ENCODE data around the gene SYCE3.

The SYCE3 gene

GRCh38 chr22:50605002-50605612 is 42.4 kb upstream of the SYCE3 start:
- H3K4me3 ChIP-seq (replicated peaks in 1 of 2; ENCODE audit: low read depth in 2 of 2, low read length in 2 of 2), result no peak overlapping the region
- DNase-seq (ENCODE audit: low read depth in 2 of 2), result no peak
- no peak for TF ChIP-seq CTCF (IDR thresholded peaks at IDR 0.05; ENCODE audit: low read depth, low read length)

DNA sequence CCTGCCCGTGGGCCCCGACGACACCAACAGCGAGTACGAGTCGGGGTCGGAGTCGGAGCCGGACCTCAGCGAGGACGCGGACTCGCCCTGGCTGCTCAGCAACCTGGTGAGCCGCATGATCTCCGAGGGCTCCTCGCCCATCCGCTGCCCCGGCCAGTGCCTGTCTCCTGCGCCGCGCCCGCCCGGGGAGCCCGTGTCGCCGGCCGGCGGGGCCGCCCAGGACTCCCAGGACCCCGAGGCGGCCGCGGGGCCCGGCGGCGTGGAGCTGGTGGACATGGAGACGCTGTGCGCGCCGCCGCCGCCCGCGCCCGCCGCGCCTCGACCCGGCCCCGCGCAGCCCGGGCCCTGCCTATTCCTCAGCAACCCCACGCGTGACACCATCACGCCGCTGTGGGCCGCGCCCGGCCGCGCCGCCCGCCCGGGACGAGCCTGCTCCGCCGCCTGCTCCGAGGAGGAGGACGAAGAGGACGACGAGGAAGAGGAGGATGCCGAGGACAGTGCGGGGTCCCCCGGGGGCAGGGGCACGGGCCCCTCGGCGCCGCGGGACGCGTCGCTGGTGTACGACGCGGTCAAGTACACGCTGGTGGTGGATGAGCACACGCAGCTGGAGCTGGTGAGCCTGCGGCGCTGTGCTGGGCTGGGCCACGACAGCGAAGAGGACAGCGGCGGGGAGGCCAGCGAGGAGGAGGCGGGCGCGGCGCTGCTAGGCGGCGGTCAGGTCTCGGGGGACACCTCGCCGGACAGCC is 41.7 kb upstream of the SYCE3 start:
- DNase-seq (ENCODE audit: low read depth in 2 of 2), result no peak
- no peak overlapping the region for H3K4me3 ChIP-seq (replicated peaks in 1 of 2; ENCODE audit: low read depth in 2 of 2, low read length in 2 of 2)
- TF ChIP-seq CTCF (IDR thresholded peaks at IDR 0.05; ENCODE audit: low read depth, low read length), result no peak

- H3K4me3 ChIP-seq (replicated peaks in 1 of 2; ENCODE audit: low read depth in 2 of 2, low read length in 2 of 2), result no peak overlapping the region
- no peak for DNase-seq (ENCODE audit: low read depth in 2 of 2)
- no peak for TF ChIP-seq CTCF (IDR thresholded peaks at IDR 0.05; ENCODE audit: low read depth, low read length)
These were observed 41.0 kb upstream of the SYCE3 start for GRCh38 chr22:50603511-50604255.

- no peak overlapping the region for H3K4me3 ChIP-seq (replicated peaks in 1 of 2; ENCODE audit: low read depth in 2 of 2, low read length in 2 of 2)
- TF ChIP-seq CTCF (IDR thresholded peaks at IDR 0.05; ENCODE audit: low read depth, low read length), result no peak
- DNase-seq (ENCODE audit: low read depth in 2 of 2), result no peak
These were observed 39.6 kb upstream of the SYCE3 start for GRCh38 chr22:50602338-50602700.

GRCh38 chr22:50601669-50602337 is 39.1 kb upstream of the SYCE3 start:
- no peak for DNase-seq (ENCODE audit: low read depth in 2 of 2)
- TF ChIP-seq CTCF (IDR thresholded peaks at IDR 0.05; ENCODE audit: low read depth, low read length), result no peak

DNA sequence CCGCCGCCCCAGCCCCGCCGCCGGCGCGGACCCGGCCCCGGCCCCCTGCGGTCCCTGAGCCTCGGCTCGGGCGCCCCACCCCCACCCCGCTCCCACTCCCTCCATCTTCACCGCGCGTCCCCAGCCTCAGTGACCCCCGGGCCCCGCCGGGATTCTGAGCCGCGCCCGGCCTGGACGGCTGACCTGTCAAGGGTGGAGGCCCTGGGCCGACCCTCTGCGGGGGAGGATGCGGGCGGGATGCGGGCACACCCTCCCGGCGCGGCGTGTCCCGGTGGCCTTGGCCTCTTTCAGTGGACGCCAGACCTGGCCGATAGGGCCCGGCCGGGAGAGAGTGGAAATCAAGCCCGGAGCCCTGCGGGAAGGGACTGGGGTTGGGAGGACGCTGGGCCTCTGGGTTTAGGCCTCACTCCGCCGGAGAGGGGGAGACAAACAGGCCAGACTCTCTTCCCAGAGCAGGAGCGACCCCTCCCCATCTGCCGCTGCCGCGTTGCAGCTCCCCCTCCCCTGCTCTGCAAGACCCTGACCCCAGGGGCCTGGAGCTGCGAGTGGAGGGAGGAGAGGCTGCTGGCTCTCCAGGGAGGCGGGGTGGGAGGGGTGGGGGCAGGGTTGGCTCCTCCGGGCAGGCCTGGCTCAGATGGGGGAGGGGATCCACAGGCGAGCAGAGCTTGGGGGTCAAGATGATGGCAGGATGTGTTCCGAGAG is 38.4 kb upstream of the SYCE3 start:
- DNase-seq (ENCODE audit: low read depth in 2 of 2), result no peak
- no peak for TF ChIP-seq CTCF (IDR thresholded peaks at IDR 0.05; ENCODE audit: low read depth, low read length)
- H3K4me3 ChIP-seq (replicated peaks in 1 of 2; ENCODE audit: low read depth in 2 of 2, low read length in 2 of 2), result peak overlapping the region in 1 of 2 donors; percentile 8

More at GRCh38 chr22:50601669-50602337, 39.1 kb upstream of the SYCE3 start:
- no peak overlapping the region for H3K4me3 ChIP-seq (replicated peaks in 1 of 2; ENCODE audit: low read depth in 2 of 2, low read length in 2 of 2)

All from cardiac fibroblast (primary cell).